A673 (cell line): Measurements from ENCODE around the gene VAMP4.

Experiments
- EZH2 ChIP-seq: fragments of 200-600 bp; sonication (generic); IDR thresholded peaks from 2 replicates; pipeline ENCODE4 v1.6.1; 2017; ENCODE audit warnings: borderline replicate concordance, low read depth, mild to moderate bottlenecking, mixed read lengths, antibody characterized with exemption, low read length; ENCODE audit not compliant: poor library complexity, severe bottlenecking
- TF ChIP-seq, protein P1 (sequence below): fragments of 300-800, 200-600 bp; sonication (generic); conservative IDR thresholded peaks from 2 replicates; pipeline ENCODE4 v1.5.1; 2017; ENCODE audit warnings: low read depth, mild to moderate bottlenecking, antibody characterized with exemption, low read length, moderate library complexity, mixed read lengths

DNA sequence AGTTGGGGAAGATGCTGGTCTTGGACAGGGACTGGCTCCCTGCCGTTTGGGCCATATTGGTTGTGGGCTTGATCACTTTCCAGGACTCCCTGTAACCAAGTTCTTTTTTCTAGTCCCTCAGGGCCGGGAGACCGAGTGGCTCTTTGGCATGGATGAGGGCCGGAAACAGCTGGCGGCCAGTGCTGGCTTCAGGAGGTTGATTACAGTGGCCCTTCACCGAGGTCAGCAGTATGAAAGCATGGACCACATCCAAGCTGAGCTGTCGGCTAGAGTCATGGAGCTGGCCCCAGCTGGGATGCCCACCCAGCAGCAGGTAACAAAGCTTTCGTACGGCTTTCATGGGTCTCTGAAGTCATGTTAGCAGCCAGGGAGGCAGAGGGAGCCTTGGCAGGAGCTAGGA, 43.9 kb upstream of the VAMP4 start:
- TF ChIP-seq, protein P1, sequence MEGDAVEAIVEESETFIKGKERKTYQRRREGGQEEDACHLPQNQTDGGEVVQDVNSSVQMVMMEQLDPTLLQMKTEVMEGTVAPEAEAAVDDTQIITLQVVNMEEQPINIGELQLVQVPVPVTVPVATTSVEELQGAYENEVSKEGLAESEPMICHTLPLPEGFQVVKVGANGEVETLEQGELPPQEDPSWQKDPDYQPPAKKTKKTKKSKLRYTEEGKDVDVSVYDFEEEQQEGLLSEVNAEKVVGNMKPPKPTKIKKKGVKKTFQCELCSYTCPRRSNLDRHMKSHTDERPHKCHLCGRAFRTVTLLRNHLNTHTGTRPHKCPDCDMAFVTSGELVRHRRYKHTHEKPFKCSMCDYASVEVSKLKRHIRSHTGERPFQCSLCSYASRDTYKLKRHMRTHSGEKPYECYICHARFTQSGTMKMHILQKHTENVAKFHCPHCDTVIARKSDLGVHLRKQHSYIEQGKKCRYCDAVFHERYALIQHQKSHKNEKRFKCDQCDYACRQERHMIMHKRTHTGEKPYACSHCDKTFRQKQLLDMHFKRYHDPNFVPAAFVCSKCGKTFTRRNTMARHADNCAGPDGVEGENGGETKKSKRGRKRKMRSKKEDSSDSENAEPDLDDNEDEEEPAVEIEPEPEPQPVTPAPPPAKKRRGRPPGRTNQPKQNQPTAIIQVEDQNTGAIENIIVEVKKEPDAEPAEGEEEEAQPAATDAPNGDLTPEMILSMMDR = no peak
- TF ChIP-seq EZH2 = no peak
